HT-29 (cell line): ENCODE results near the gene PDHB. TPM values are rescaled to one million over a fixed set of nuclear protein-coding genes. Genes with fewer than 3 reads are reported as not detected.
"Not testable (repeated sequence)": the region's sequence is repeated elsewhere in the genome, so short reads cannot be mapped to it uniquely, and the experiment has no call there.

Experiments
- DNase-seq: peaks from one replicate; pipeline ENCODE4 v3.0.0-alpha.2; 2015; ENCODE audit warnings: low spot score
- total RNA-seq: library from RNA; depleted of rRNA; stranded (reverse); fragments of >200 nt; shearing (Covaris generic); gene quantifications from 2 replicates; pipeline ENCODE4 v1.2.3, GENCODE V29; 2014

The PDHB gene
- total RNA-seq, 1 experiment from 2014 or later: 34.2 TPM

DNA sequence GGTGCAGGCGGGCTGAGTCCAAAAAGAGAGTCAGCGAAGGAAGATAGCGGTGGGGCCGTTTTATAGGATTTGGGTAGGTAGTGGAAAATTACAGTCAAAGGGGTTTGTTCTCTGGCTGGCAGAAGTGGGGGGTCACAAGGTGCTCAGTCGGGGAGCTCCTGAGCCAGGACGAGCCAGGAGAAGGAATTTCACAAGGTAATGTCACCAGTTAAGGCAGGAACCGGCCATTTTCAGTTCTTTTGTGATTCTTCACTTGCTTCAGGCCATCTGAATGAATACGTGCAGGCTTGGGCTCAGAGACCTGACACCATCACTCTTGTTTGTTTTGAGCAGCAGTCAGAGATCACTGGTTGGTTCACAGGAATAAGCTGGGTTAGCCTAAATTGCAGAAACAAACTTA is 3.6 kb upstream of the PDHB start:
- not testable (repeated sequence) for DNase-seq

DNA sequence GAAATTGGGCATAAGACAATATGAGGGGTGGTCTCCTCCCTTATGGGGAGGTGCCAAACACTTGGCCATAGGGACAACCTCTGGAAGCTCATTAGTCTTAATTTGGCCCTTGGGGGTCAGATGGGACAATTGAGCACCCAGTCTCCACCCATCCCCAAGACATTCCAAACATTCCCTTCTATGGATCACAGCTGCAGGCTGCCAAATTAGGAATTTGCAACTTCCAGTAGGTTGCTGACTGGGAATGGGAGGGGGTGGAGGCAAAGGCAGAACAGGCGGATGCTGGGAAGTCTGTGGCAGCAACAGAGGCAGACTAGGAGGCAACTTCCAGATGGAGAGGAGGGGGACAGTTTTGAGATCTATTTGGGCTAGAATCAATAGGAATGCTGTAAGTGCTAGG is 1.4 kb upstream of the PDHB start:
- DNase-seq: no peak

DNA sequence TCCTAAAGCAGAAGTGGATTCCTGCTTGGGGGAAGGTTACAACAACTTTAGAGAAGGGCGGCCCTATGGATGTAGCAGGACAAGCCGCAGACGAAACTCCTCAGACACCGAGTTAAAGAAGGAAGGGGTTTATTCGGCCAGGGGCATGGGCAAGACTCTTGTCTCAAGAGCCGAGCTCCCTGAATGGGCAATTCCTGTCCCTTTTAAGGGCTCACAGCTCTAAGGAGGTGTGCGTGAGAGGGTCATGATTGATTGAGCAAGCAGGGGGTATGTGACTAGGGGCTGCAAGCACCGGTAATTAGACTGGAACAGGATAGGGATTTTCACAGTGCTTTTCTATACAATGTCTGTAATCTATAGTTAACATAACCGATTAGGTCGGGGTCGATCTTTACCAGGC is 879 bp upstream of the PDHB start:
- DNase-seq: no peak

DNA sequence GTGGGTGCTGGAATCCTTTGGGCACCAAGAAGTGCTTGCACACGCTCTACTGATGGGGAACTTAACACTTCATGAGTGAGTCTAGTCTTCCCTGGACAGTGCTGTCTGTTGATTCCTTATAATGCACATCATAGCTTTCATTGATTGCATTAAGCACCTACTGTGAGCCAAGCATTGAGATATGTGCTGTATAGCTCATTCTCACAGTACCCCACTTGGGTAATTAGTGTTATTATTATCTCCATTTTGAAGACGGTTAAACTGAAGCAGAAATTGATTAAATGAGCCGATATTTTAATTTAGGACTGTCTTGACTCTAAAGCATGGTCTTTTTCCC is 504 bp upstream of the PDHB start:
- DNase-seq: no peak

DNA sequence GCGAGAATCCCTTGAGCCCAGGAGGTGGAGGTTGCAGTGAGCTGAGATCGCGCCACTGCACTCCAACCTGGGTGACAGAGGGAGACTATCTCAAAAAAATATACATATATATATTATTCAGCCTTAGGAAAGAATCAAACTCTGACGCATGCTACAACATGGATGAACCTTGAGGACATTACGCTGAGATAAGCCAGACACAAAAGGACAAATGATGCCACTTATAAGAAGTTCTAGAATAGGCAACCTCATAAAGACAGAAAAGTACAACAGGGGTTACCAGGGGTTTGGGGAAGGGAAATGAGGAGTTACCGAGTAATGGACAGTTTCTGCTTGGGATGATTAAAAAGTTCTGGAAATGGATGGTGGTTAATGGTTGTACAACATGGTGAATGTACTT is 727 bp downstream of the PDHB start:
- DNase-seq: no peak

DNA sequence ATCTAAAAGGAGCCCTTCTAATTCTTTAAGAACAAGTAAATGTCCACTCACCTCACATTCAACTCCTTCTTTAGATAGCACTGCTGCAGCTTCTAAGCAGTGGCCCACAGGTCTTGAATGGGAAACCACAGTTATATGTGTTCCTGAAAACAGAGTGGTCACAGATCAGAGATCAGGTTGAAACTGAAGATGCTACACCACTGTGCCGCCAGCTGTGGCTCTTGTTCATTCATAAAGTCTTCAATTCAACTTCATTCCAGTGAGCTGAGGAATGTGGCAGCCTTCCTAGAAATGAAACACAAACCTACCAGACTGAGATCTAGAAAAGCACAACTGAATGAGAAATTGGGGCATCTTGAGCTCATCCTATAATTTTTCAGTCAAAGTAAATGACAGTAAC is 4.0 kb downstream of the PDHB start:
- no peak for DNase-seq

DNA sequence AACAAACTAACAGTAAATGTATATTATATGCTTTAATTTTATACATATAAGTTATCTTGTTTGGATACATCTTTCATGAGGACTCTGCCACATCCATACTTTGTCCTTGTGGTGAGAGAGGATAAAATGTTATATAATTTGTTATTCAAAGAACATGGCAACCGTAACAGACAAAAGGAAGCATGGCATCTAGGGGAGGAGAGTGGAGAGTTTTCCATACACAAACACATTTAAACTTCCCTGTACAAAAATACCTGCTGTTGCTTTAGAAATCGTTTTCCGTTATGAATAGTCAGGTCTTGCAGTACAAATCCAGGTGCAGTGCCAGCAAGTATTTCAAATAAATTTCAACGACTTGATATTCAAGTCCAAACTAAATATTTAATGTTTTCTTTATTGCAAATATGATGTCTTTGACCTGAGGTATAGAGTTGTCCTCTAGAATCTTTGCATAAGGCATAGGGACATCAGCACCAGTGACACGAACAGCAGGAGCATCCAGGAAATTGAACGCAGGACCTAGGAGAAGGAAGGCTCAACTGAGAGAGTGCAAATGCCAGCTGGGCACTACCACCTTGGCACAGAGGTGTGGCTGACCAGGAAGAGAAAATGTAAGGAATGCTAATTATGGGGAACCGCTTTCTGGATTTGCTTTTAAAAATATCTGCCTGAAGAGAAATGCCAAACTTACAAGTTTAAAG is 5.8 kb downstream of the PDHB start:
- no peak for DNase-seq

DNA sequence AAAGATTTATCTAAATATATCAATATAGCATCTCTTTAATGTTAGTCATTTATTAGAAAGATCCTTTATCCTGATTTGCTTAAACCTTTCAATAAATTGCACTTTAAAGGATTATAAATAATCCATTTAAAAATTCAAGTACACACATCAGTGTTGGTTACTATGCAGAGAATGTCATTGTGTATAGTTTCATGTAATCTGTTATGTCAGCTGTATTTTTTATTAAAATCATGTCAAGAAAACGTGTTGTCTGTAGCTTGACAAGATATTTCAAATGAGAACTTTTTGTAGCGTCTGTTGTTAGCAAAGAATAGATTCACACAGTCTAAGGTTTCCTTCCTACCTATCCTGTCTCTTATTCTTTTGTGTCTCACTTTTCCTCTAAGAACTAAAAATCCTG is 7.8 kb downstream of the PDHB start:
- DNase-seq: no peak

DNA sequence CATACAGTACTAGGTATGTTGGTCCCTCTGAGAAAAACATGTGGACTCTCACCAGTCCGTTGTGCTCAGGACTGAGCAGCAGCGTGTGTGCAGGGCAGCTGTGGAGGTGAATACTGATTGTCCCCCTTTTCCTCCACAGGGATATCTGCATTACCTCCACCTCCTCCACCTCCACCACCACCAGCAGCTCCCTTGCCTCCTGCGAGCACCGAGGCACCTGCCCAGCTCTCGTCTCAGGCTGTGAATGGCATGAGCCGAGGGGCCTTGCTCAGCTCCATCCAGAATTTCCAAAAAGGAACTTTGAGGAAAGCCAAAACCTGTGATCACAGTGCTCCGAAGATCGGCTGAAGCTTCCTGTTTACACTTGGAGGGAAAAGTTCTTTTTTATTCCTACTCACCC is 9.0 kb downstream of the PDHB start:
- no peak for DNase-seq

DNA sequence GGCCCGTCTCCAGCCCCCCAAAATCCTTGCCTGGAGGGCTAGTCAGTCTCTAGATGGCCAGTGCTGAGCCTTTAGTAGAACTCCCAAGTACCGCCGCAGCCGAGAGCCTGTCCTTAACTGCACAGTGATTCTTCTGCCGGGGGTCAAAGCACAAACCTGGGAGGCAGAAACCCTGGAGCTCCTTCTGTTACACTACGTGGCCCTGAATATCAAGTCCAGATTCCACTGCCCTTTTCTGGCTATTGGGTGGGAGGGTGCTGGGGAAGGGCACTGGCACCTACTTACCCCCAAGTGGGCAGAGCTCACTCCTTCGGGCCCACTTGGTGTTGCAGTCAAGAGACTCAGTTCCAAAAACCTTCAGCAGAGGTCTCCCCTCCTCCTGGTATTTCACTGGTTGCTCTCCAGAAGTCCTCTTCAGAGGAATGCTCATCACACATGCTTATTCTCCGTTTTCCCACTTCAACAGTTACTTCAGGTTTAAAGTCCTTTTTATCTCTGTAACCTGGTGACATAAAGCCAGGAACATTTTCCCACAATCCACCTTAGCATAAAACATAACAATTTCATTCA is 10.8 kb downstream of the PDHB start:
- no peak for DNase-seq

DNA sequence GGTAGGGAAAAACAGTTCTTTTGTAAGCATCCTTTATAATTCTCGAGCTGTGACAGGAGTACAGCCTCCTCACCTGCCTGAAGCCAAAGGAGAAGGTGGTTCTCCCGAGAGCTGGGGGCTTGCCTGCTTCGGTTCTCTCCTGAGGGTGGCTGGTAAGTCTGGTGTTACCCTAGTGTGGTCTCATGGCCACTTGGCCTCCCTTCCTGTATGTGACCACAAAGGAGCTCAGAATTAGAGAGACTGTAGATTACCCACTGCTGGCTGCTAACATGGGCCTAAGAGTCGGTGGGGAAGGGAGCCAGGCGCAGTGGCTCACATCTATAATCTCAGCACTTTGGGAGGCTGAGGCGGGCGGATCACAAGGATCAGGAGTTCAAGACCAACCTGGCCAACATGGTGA is 12.6 kb downstream of the PDHB start:
- DNase-seq: no peak

DNA sequence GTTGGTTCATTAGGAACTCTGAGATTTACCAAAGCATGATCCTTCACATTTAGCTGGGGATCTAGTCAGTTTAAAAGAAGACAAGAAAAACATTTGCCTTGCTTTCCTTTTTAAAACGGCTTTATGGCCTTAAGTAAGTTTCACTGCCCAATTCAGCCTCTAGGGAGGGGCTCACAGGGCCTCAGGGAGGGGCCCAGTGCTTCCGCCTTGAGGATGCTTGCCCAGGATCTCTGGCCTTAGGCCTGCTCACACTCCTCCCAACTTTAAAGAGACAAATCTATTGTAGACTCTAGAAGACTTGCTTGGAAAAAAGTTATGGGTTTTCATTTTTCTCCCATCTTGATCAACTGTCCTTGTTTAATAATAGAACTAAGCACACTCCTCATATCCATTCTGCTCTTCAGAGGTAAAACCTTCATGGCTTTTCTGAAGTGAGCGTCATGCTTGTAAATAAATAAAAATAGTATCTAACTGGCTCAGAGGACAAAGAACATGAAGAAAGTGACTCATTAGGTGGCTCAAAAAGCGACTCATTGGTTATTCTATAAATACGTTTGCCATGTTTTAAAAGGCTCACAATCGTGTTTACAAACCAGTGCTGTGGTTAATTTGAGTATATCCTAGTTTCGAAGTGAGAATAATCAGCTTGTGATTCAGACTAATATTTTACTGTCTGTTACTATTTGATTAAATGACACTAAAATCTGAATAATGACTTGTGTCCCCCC is 13.7 kb downstream of the PDHB start:
- DNase-seq: no peak

DNA sequence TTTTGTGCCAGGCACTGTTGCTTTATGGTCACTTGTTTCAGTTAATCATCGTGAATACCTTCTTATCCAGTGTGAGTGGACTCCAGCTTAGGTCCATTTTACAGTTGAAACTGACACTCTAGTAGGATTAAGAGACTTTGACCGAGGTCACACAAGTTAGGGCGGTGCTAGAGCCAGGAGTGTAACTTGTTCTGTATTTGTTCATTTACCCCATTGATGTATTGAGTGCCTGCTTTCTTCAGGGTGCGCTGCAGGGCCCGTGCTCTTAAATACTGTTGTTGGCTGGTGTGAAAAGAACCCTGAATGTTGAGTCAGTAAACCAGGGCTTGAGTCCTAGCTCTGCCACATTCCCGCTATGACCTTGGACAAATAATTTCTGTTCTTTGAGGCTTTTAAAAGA is 15.4 kb downstream of the PDHB start:
- no peak for DNase-seq

DNA sequence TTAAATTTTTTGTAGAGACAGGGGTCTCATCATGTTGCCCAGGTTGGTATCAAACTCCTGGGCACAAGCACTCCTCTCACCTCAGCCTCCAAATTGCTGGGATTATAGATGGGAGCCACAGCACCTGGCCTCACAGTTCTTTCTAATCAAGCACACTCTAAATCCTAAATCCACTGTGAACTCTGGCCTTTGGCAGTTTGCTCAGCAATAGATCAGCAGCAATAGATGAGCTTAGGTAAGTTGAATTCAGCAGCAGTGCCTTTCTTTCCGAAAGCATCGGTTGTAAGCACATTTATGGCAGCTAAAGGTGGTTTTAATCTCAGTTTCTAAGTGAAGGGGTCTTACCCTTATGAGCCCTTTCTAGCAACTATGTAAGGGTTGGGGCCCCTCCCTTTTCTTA is 16.6 kb downstream of the PDHB start:
- no peak for DNase-seq

DNA sequence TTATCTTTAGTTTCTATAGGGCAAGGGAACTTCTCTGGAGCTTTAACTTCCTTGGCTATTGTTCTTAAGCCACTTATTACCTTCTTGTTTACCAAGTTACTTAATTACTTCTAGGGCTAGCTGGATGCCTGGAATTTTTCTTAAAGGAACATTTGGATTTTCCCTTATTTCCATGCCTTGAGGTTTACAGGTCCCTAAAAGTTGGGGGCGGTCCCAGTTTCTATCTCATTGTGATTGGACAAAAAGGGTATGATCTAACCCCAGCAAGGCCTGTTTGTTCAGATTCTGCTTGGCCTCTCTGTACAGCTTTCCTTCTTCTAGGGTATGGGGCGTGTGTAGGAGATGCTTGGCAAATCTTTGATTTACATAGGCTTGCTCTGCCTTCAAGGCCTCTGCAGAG is 17.4 kb downstream of the PDHB start:
- no peak for DNase-seq

DNA sequence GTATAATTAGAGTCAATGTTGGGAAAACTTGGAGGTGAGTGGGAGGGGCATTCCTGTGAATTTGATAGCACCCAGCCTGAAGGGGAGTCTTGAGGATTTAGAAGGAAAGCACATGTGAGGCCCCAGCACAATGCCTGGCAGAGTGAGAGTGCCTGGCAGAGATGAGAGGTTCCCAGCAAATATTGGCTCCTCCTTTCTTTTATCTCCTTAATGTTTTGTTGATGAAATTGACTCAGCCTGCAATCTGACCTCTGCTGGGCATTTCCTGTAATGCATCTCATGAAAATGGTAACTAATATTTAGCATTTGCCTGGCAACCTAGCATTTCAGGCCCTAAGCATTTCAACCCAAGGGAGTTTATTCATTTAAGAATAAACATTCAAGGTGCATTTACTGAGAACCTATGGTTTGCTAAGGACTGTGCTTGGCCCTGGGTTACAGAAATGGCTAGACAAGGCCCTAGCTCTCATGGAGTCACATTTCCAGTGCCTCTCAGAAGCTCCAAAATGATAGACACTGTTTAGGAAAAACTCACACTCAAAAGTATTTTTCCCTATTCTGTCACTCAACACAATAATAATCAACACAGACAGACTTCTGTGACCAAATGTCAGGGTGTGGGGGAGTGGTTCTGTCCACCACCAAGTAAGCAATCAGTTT is 19.0 kb downstream of the PDHB start:
- DNase-seq: peak; percentile 52

DNA sequence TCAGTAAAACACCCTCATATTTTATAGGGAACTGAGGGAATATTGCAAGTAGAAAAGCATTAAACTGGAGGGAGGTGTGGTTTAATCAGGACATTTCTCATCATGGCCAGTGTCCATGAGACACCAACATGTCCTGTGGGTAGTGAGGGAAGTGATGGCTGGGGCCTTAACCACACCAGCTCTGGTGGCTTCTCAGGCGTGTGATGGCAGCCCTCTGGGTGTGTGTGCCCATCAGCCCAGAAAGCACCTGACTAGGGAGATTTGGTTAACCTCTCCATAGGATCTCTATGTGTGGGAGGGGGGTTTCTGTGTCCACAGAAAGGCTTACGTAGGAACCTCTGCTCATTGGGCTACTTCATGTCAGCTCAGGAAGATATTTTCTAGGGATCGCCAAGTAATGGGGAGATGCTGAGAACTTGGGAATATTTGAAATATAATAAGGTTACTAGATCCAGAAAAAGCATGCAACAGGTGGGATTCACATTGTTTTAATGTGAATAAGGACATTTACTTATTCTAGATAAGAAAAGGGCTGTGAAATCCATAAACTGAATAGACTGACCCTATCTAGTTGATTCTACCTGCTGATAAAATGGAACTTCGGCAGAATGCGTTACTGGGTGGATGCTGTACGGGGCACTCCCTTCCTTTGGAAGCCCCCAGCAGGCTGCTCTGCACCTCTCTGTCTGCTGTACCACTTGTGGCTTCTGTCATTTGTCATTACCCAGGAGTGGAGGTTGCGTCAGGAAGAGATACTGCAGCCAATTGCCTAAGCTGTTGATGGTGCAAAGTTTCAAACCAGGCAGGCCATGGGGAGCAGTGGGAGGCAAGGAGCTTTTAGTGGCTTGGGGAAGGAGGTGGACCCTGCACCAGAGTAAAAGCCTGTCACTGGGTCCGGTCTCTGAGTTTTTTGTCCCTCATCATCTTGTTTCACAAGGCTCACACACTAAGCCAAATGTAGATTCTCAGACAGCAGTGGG is 21.5 kb downstream of the PDHB start:
- DNase-seq: no peak

DNA sequence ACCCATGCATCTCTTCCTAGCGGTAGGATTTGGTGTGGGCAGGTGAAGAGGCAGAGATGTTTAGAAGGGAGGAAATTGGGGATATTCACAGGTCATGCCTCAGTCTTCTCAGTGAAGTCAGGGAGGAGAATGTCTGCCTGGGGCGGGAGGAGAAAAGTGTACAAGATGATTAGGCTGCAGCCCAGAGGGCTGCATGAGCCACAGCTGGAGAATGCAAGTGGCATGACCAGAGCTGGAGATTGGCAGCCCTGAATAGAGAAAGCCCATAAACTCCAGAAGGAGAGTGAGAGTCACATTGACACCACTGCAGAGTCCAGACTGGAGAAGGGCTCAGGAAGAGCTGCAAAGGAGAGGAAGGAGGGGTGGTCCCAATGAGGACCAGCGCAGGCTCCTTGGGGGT is 22.6 kb downstream of the PDHB start:
- DNase-seq: no peak

DNA sequence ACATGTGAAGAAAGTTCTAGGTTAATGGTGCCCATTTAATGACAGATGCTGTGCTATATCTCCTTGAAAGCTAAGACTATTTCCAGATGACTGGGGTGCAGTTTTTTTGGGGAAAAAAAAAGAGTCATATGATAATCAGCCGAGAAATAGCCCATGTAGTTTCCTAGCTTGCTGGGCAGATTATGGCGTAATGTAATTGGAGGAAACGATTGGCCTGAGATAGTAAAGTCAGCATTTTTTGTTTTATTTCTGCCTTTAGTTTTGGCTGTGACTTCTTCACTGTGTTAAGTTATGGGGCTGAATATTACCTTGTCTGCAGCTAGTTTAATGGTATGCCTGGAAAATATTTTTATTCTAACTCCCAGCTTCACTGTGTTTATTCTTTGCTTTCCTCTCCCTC is 24.0 kb downstream of the PDHB start:
- DNase-seq: no peak

DNA sequence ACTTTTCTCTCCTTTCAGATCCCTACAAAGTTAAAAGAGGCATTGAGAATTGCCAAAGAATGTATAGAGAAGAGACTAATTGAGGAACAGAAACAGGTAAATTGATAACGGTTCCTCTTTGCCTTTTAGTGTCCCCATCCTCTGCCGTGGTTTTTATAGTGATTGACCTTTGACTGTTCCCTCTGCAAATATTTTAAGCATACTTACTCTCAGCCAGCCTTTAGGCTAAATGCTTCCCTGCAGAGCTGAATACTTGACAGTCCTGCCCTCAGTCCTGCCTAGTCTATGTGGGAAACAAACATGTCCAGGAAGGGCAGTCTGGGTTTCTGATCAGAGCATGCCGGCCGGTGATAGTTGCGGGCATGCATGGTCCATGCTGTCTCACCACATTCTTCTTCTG is 24.7 kb downstream of the PDHB start:
- no peak for DNase-seq

DNA sequence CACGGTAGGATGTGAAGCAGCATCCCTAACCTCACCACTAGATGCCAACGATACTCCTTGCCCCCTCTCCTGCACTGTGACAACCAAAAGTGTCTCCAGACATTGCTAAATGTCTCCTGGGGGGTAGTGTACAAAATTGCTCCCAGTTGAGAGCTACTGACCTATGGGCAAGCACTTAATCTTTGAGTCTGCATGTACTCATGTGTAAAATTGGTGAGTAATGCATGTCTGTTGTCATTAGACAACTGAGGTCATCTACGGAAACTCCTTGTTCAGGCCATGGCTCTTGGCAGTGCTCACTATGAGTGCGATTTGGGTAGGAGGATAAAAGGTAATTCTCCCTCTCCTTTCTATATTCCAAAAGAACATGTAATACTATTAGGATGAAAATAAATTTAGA is 29.2 kb downstream of the PDHB start:
- DNase-seq: no peak
